Measurements from ENCODE around the gene CDC42EP4. TPM values are rescaled to one million over a fixed set of nuclear protein-coding genes. Genes with fewer than 3 reads are reported as not detected.

The CDC42EP4 gene
- total and polyA plus RNA-seq, 10 of the 15 experiments (the other 5 are each of a cell fraction or from before 2014, with no cell fraction given), result 0.05 to 7.1 (median 2.7) TPM

DNA sequence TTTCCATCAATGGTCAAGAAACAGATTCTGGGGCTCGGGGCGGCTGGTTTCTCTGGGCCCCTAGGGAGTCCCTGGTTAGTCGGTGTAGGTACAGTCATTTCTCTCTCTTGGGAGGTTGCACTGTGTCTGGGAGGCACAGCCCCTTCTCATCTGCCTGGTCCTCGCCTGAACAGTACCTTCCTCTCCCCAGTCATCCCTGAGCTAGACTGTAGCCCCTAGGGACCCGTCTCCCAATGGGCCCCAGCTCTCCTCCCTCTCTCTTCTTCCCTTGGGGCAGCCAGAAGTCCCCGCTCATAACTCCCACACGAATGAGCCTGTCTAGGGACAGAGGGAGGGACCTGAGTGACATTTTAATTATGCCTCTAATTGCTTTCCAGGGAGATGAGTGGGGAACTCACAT, 29.9 kb downstream of the CDC42EP4 start (continued):
- TF ChIP-seq NFYB (IDR thresholded peaks at IDR 0.05; ENCODE audit: insufficient read depth, low read depth, low read length) (no peak), GABPA (IDR thresholded peaks at IDR 0.05; ENCODE audit: low read depth) (no peak), SPI1 (IDR thresholded peaks at IDR 0.05; ENCODE audit: borderline replicate concordance, insufficient read depth, low read depth, low read length) (no peak), LARP7 (IDR thresholded peaks at IDR 0.05) (no peak), TCF12 (IDR thresholded peaks at IDR 0.05; ENCODE audit: low read depth, low read length) (peak; percentile 67; the same call in 1 of the 2 replicates), KDM1A (IDR thresholded peaks at IDR 0.05; ENCODE audit: borderline replicate concordance) (no peak), NBN (IDR thresholded peaks at IDR 0.05) (peak; percentile 70; the same call in 1 of the 2 replicates), BACH1 (IDR thresholded peaks at IDR 0.05; ENCODE audit: borderline replicate concordance) (no peak), CREM (IDR thresholded peaks at IDR 0.05; ENCODE audit: low read depth) (no peak), ZBED1 (IDR thresholded peaks at IDR 0.05; ENCODE audit: borderline replicate concordance) (no peak), POLR2A (IDR thresholded peaks at IDR 0.05; ENCODE audit: low read depth, low read length) (no peak), YBX1 (IDR thresholded peaks at IDR 0.05) (peak; percentile 87; the same call in 1 of the 2 replicates), BCL11A (IDR thresholded peaks at IDR 0.05; ENCODE audit: low read depth, low read length) (peak; percentile 66; the same call in 1 of the 2 replicates), RAD21 (IDR thresholded peaks at IDR 0.05; ENCODE audit: insufficient read depth, low read depth, low read length) (no peak), ZNF274 (IDR thresholded peaks at IDR 0.05; ENCODE audit: insufficient read depth, insufficient read length) (no peak), TCF3 (IDR thresholded peaks at IDR 0.05; ENCODE audit: borderline replicate concordance, insufficient read depth, low read depth, low read length) (no peak), ASH2L (IDR thresholded peaks at IDR 0.05; ENCODE audit: borderline replicate concordance, low read depth) (no peak), ZZZ3 (IDR thresholded peaks at IDR 0.05; ENCODE audit: control insufficient read depth, insufficient read length, low read depth) (no peak), TAF1 (IDR thresholded peaks at IDR 0.05; ENCODE audit: borderline replicate concordance, low read depth, low read length) (no peak), MYB (IDR thresholded peaks at IDR 0.05; ENCODE audit: borderline replicate concordance, low read depth, low read length) (no peak), CBFB (IDR thresholded peaks at IDR 0.05; ENCODE audit: low read depth) (no peak)
- TF ChIP-seq, protein P1, sequence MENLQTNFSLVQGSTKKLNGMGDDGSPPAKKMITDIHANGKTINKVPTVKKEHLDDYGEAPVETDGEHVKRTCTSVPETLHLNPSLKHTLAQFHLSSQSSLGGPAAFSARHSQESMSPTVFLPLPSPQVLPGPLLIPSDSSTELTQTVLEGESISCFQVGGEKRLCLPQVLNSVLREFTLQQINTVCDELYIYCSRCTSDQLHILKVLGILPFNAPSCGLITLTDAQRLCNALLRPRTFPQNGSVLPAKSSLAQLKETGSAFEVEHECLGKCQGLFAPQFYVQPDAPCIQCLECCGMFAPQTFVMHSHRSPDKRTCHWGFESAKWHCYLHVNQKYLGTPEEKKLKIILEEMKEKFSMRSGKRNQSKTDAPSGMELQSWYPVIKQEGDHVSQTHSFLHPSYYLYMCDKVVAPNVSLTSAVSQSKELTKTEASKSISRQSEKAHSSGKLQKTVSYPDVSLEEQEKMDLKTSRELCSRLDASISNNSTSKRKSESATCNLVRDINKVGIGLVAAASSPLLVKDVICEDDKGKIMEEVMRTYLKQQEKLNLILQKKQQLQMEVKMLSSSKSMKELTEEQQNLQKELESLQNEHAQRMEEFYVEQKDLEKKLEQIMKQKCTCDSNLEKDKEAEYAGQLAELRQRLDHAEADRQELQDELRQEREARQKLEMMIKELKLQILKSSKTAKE (IDR thresholded peaks at IDR 0.05; ENCODE audit: low read depth, poor library complexity, severe bottlenecking), result peak; percentile 87
- TF ChIP-seq, protein P2, sequence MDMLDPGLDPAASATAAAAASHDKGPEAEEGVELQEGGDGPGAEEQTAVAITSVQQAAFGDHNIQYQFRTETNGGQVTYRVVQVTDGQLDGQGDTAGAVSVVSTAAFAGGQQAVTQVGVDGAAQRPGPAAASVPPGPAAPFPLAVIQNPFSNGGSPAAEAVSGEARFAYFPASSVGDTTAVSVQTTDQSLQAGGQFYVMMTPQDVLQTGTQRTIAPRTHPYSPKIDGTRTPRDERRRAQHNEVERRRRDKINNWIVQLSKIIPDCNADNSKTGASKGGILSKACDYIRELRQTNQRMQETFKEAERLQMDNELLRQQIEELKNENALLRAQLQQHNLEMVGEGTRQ (IDR thresholded peaks at IDR 0.05; ENCODE audit: borderline replicate concordance, low read depth, low read length), result no peak
- TF ChIP-seq, protein P3, sequence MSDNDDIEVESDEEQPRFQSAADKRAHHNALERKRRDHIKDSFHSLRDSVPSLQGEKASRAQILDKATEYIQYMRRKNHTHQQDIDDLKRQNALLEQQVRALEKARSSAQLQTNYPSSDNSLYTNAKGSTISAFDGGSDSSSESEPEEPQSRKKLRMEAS (IDR thresholded peaks at IDR 0.05; ENCODE audit: low read depth, low read length), result no peak

Data from GM12878 (cell line).